HT1080 (cell line): ENCODE results near the gene SPRR2D. TPM values are rescaled to one million over a fixed set of nuclear protein-coding genes. Genes with fewer than 3 reads are reported as not detected.
"Not testable (repeated sequence)": the region's sequence is repeated elsewhere in the genome, so short reads cannot be mapped to it uniquely, and the experiment has no call there.

Source experiments
- DNase-seq: peaks from one replicate; pipeline ENCODE4 v3.0.0-alpha.2; 2015; ENCODE audit warnings: low read depth
- polyA plus RNA-seq, 2 experiments: library from polyadenylated mRNA; depleted of rRNA; stranded (reverse); fragments of >200 nt; gene quantifications; 2 replicates each; pipeline ENCODE4 v1.2.3, GENCODE V29; 2015
- total RNA-seq: library from RNA; depleted of rRNA; stranded (reverse); fragments of >200 nt; shearing (Covaris generic); gene quantifications from 2 replicates; pipeline ENCODE4 v1.2.3, GENCODE V29; 2014; rRNA removed

The SPRR2D gene
- total RNA-seq = 1.5 TPM in 1 of 2 replicates, not detected in the other
- 0.62 and 0.91 TPM in 2 replicates for polyA plus RNA-seq (2015; cell fraction: cytosol; rRNA removed)
- not detected in 2 replicates for polyA plus RNA-seq (2015; cell fraction: nucleus; rRNA removed)

DNA sequence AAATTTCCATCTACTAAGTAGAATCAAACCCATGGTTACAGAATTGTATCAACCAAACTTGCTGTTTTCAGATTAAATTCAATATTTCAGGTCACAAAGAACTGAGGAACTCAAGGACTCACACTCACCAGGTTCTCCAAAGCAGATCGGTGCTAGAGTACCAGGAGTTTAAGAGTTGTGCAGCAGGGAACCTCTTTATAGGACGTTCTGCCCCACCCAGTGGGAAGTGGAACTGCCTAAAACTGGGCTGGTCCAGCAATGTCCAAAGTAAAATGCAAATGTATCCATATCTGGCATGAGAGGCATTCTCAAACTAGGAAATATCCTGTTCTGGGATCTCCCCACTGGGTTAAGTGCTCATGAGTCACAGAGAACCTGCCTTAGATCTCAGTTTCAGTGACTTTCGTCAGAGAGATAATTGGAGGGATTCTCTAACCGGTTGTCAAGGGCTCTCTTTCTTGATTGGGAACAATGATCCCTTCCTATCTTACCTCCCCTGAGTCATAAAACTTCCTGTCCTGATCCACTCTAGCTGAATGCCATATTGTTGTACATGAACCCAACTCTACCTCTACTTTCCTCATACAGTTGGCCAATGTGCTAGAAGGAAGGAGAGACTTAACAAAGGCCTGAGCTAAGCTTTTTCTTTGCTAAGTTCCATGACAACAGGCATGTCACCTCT lies at the start of gene SPRR2D:
SPRR2D (minus strand) TSS at position 171 of the 682 bp plus-strand sequence. CDS start 774 bp downstream, outside the sequence.
- DNase-seq = peak; percentile 86

GRCh38 chr1:153087652-153088051 lies 46.7 kb upstream of the SPRR2D start:
- DNase-seq = no peak

DNA sequence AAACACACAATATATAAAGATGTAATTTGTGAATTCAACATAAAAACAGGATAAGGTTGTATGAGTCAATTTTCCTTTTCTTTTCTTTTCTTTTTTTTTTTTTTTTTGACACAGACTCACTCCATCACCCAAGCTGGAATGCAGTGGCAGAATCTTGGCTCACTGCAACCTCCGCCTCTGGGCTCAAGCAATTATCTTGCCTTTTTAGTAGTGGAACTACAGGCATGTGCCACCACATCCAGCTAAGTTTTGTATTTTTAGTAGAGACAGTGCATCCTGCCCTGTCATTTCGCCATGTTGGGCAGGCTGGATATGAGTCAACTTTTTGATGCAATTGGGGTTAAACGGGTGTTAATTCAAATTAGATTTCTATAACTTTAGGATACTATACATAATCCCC lies 40.8 kb upstream of the SPRR2D start:
- peak; percentile 8 for DNase-seq

DNA sequence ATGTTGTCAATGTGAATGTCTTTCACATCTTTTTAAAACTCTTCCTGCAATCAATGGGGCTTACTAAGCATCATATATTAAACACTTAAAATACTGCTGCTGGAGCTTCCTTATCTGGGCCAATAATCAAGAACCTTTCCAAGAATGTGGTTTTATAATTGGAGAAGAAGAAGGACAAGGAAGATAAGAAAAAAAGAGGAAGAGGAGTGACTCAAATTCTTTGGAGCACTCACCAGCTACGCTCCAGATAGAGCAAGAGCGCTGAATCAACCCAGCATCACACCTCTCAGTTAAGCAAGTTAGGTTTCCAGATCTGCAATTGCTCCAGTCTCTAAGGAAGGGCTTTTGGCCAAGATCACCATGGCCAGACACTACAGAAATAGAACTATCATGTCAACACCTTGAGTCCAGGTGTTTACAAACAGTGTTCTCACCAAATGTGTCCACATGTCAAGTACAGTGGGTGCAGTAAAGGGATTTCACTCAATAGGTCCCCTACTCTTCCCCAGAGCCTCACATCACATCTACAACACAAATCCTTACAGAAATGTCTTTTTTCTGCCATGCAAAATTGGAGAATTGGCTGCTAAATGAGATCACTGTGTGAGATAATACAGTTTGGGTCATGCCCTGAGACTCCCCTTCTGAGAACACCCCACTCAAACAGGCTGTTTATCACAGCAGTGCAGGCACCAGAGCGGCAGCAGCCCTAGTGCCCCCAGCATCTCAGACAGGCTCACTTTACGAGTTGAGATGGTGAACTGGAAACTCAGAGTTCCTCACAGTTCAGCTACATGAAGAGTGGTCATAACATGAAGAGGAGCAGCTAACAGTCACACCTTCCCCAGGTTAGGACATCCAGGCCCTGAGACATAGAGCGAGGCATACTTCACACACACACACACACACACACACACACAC lies 32.1 kb upstream of the SPRR2D start:
- DNase-seq = no peak

- DNase-seq = no peak
These were observed 30.6 kb upstream of the SPRR2D start, which contains the start of gene SPRR2B for GRCh38 chr1:153071511-153071910. Gene SPRR2B (minus strand): TSS chr1:153071611. CDS start chr1:153070839, 772 bp downstream.

DNA sequence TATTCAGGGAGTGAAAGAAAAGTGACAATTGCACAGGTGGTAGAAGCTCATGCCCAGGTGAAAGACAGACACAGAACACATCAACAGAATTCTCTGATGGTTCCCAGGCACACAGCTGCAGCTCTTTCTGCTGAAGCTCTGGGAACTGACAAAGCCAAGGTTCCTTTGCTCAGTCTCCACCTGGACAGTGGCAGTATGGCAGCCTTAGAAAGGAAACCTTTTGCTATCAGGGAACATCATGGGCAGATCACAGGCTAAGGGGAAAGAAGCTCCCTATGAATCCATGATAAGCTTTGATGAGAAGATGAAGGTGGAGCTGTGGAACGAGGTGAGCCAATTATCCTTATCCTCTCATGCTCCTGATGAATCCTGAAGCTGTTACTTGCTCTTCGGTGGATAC lies 29.3 kb upstream of the SPRR2D start:
- DNase-seq = no peak

- no peak for DNase-seq
These were observed 18.2 kb upstream of the SPRR2D start for GRCh38 chr1:153058826-153059784.

GRCh38 chr1:153058154-153058553 lies 17.2 kb upstream of the SPRR2D start:
- no peak for DNase-seq

DNA sequence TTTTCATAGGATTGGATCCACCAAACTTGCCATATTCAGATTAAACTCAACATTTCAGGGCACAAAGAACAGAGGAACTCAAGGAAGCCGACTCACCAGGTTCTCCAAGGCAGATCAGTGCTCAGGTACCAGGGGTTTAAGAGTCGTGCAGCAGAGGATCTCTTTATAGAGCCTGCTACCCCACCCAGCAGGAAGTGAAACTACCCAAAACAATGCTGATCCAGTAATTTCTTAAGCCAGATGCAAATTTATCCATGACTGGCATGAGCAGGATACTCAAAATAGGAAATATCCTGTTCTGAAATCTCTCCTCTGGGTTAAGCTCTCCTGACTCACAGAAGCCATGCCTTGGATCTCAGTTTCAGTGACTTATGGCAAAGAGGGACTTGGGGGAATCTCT lies 16.5 kb upstream of the SPRR2D start, which contains the start of gene SPRR2A:
SPRR2A (minus strand) TSS at position 138 of the 400 bp plus-strand sequence. CDS start 777 bp downstream, outside the sequence.
- no peak for DNase-seq

GRCh38 chr1:153056111-153056510 lies 15.2 kb upstream of the SPRR2D start:
- not testable (repeated sequence) for DNase-seq

GRCh38 chr1:153049211-153049610 lies 8.3 kb upstream of the SPRR2D start:
- DNase-seq = no peak

- no peak for DNase-seq
These were observed 5.7 kb downstream of the SPRR2D start for GRCh38 chr1:153035211-153035610.

DNA sequence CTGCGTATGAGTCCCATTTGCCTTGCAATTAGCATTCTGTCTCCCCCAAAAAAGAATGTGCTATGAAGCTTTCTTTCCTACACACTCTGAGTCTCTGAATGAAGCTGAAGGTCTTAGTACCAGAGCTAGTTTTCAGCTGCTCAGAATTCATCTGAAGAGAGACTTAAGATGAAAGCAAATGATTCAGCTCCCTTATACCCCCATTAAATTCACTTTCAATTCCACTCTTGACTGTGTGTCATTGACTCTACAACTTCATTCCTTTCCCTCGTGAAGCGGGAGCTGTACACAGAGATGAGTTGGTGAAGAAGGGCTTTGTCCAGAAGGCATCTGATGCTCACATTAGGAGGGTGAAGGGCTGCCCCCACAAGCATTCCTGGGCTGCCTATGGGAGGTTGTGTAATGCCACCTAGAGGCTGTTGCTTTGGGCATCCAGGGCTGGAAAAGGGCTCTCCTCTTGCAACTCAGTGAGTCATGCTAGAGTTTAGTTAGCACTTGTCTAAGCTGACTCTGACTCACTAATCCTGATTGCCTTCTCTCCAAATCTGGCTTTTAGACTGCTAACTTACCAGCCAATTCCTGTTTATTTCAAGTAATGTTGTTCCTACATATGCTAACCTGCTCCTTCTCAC lies 8.1 kb downstream of the SPRR2D start:
- DNase-seq = peak; percentile 90

DNA sequence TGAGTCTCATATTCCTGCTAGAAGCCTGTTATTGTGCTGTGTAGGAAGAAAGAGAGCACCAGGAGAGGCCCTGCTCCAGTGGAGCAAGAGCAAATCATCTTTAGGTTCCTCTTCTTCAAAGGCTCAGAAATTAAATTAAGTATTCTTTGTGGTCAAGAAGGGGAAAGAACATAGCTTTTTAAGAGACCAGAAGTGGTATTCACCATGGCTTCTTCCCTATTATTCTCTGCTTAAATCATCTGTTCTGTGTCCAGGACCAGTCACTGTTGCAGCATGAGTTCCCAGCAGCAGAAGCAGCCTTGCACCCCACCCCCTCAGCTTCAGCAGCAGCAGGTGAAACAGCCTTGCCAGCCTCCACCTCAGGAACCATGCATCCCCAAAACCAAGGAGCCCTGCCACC lies 8.8 kb downstream of the SPRR2D start:
- no peak for DNase-seq

- no peak for DNase-seq
These were observed 10.0 kb downstream of the SPRR2D start, which contains the start of gene SPRR1B for GRCh38 chr1:153030895-153031294. Gene SPRR1B (plus strand): TSS chr1:153031203. CDS start chr1:153032346, 1,143 bp downstream.

- DNase-seq = no peak
These were observed 12.2 kb downstream of the SPRR2D start for GRCh38 chr1:153028766-153029165.

- DNase-seq = no peak
These were observed 15.1 kb downstream of the SPRR2D start for GRCh38 chr1:153025797-153026196.

DNA sequence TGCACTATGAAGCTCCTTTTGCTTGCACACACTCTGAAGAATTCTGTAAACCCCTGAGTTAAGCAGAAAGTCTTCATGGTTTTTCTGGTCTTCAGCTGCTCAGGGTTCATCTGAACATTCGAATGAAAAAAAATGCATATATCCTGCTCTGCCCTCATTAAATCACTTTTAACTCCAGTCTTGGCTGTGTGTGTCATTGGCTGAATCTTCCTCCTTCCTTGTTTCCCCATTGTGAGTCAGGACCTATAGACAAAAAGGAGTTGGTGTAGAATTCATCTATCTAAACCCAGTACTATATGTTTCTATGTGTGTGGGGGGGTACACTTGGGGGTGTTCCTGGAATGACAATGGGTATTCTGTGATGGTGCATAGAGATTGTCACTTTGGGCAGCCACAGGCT lies 16.5 kb downstream of the SPRR2D start:
- DNase-seq = no peak

DNA sequence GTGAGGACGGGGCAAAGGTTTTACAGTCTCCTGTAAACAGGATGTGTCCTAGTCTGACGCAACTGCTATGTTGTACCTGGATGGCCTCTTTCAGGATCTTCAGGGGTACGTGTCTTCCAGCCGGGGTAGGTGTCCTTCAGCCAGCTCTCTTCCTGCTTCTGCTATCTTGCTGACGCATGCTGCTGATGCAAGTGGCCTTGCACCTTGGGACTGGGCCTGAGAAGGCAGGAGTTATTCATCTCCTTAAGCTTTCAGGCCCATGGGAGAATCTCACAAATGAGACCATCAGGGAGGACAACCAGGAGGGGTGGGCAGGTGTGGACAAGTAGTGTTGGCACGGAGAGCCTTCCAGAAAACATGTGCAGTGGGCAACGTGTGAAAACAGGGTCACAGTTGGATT lies 17.8 kb downstream of the SPRR2D start:
- DNase-seq = no peak

DNA sequence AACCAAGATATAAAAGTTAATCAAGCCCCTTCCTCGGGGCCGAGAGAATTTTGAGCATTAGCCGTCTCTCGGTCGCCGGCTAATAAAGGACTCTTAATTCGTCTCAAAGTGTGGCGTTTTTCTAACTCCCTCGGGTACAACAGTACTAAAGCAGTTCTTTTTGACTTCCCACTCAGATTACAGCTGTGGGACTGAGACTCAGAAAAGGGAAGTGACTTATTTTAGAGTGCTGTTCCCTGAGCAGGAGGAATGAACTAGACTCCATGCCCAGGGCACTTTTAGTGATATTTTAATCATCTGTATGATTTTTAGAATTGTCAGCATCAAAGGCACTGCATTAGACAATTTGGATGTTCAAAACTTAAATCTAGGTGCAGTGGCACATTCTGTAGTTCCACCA lies 18.6 kb downstream of the SPRR2D start:
- not testable (repeated sequence) for DNase-seq
